IMR-90 (cell line): ENCODE results near the gene CSTA.

Experiments used
- BHLHE40 ChIP-seq: fragments of 150-350 bp; IDR thresholded peaks from 2 replicates; pipeline ENCODE4 v1.6.1; 2016; ENCODE audit warnings: mild to moderate bottlenecking, low read depth, low read length
- CEBPB ChIP-seq: IDR thresholded peaks from 2 replicates; pipeline ENCODE4 v1.6.1; 2012; ENCODE audit warnings: low read depth, low read length, improper control_type of control experiment
- CHD1 ChIP-seq: IDR thresholded peaks from 2 replicates; pipeline ENCODE4 v1.6.1; 2012; ENCODE audit warnings: low read depth, low read length, improper control_type of control experiment
- POLR2A ChIP-seq: IDR thresholded peaks from 2 replicates; pipeline ENCODE4 v1.6.1; 2012; ENCODE audit warnings: mild to moderate bottlenecking, low read depth, low read length
- RAD21 ChIP-seq: IDR thresholded peaks from 2 replicates; pipeline ENCODE4 v1.6.1; 2012; ENCODE audit warnings: low read length, improper control_type of control experiment
- SMC3 ChIP-seq: fragments of 150-350 bp; IDR thresholded peaks from 2 replicates; pipeline ENCODE4 v1.6.1; 2016; ENCODE audit warnings: low read depth, mild to moderate bottlenecking, antibody characterized with exemption, low read length, moderate library complexity
- TF ChIP-seq, protein P1 (sequence below): conservative IDR thresholded peaks from 2 replicates; pipeline ENCODE4 v1.5.1; 2012; ENCODE audit warnings: mild to moderate bottlenecking, low read depth, low read length, improper control_type of control experiment

- TF ChIP-seq CHD1 (no peak), CEBPB (no peak), POLR2A (no peak), BHLHE40 (no peak), RAD21 (no peak), SMC3 (no peak)
- TF ChIP-seq, protein P1, sequence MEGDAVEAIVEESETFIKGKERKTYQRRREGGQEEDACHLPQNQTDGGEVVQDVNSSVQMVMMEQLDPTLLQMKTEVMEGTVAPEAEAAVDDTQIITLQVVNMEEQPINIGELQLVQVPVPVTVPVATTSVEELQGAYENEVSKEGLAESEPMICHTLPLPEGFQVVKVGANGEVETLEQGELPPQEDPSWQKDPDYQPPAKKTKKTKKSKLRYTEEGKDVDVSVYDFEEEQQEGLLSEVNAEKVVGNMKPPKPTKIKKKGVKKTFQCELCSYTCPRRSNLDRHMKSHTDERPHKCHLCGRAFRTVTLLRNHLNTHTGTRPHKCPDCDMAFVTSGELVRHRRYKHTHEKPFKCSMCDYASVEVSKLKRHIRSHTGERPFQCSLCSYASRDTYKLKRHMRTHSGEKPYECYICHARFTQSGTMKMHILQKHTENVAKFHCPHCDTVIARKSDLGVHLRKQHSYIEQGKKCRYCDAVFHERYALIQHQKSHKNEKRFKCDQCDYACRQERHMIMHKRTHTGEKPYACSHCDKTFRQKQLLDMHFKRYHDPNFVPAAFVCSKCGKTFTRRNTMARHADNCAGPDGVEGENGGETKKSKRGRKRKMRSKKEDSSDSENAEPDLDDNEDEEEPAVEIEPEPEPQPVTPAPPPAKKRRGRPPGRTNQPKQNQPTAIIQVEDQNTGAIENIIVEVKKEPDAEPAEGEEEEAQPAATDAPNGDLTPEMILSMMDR = no peak
Observed at GRCh38 chr3:122299215-122299614, 25.8 kb upstream of the CSTA start.
